ENCODE results near the gene CNTNAP2.

The CNTNAP2 gene

GRCh38 chr7:147915781-147916180 is 1799.2 kb downstream of the CNTNAP2 start:
- Histone ChIP-seq H3K4me2 (no peak overlapping the region), H3K9ac (no peak overlapping the region), H3K4me1 (ENCODE audit: low read depth, poor library complexity, severe bottlenecking) (no peaks in the 10 kb centered on the region), H3K27me3 (ENCODE audit: insufficient read depth, low read depth) (no peaks in the 10 kb centered on the region), H4K20me1 (ENCODE audit: insufficient read depth) (no peaks in the 10 kb centered on the region), H3K79me2 (ENCODE audit: insufficient read depth, low read depth) (no peaks in the 10 kb centered on the region), H3K4me3 (IDR thresholded peaks at IDR 0.05; ENCODE audit: insufficient read depth, low read depth, low read length) (no peak overlapping the region), H3K27ac (no peak overlapping the region), H3K36me3 (ENCODE audit: insufficient read depth) (no peaks in the 10 kb centered on the region), H2AFZ (ENCODE audit: low read depth) (no peak overlapping the region)
- no peak for TF ChIP-seq CTCF (conservative IDR thresholded peaks at IDR 0.05; ENCODE audit: low read depth, low read length)

GRCh38 chr7:147916573-147916972 is 1800.0 kb downstream of the CNTNAP2 start:
- no peaks in the 10 kb centered on the region for H4K20me1 ChIP-seq (ENCODE audit: insufficient read depth)
- H3K4me3 ChIP-seq (IDR thresholded peaks at IDR 0.05; ENCODE audit: insufficient read depth, low read depth, low read length): no peak overlapping the region
- no peaks in the 10 kb centered on the region for H3K79me2 ChIP-seq (ENCODE audit: insufficient read depth, low read depth)
- H3K27me3 ChIP-seq (ENCODE audit: insufficient read depth, low read depth): no peaks in the 10 kb centered on the region
- H3K4me1 ChIP-seq (ENCODE audit: low read depth, poor library complexity, severe bottlenecking): no peaks in the 10 kb centered on the region
- H3K9ac ChIP-seq: no peak overlapping the region
- H3K36me3 ChIP-seq (ENCODE audit: insufficient read depth): no peaks in the 10 kb centered on the region
- TF ChIP-seq CTCF (conservative IDR thresholded peaks at IDR 0.05; ENCODE audit: low read depth, low read length): no peak
- H2AFZ ChIP-seq (ENCODE audit: low read depth): no peak overlapping the region
- H3K4me2 ChIP-seq: no peak overlapping the region
- no peak overlapping the region for H3K27ac ChIP-seq

- H3K27ac ChIP-seq: no peak overlapping the region
- no peak for TF ChIP-seq CTCF (conservative IDR thresholded peaks at IDR 0.05; ENCODE audit: low read depth, low read length)
- no peaks in the 10 kb centered on the region for H3K27me3 ChIP-seq (ENCODE audit: insufficient read depth, low read depth)
- no peak overlapping the region for H3K4me2 ChIP-seq
- no peak overlapping the region for H3K4me3 ChIP-seq (IDR thresholded peaks at IDR 0.05; ENCODE audit: insufficient read depth, low read depth, low read length)
- no peaks in the 10 kb centered on the region for H3K36me3 ChIP-seq (ENCODE audit: insufficient read depth)
- no peaks in the 10 kb centered on the region for H4K20me1 ChIP-seq (ENCODE audit: insufficient read depth)
- H3K9ac ChIP-seq: no peak overlapping the region
- H3K79me2 ChIP-seq (ENCODE audit: insufficient read depth, low read depth): no peaks in the 10 kb centered on the region
- no peak overlapping the region for H2AFZ ChIP-seq (ENCODE audit: low read depth)
- H3K4me1 ChIP-seq (ENCODE audit: low read depth, poor library complexity, severe bottlenecking): no peaks in the 10 kb centered on the region
These were observed 1807.2 kb downstream of the CNTNAP2 start for GRCh38 chr7:147923841-147924240.

- Histone ChIP-seq H3K4me1 (ENCODE audit: low read depth, poor library complexity, severe bottlenecking) (no peaks in the 10 kb centered on the region), H3K9ac (no peak overlapping the region), H3K27me3 (ENCODE audit: insufficient read depth, low read depth) (no peaks in the 10 kb centered on the region), H3K27ac (no peak overlapping the region), H4K20me1 (ENCODE audit: insufficient read depth) (no peaks in the 10 kb centered on the region), H3K4me2 (no peak overlapping the region), H2AFZ (ENCODE audit: low read depth) (no peak overlapping the region), H3K36me3 (ENCODE audit: insufficient read depth) (no peaks in the 10 kb centered on the region), H3K4me3 (IDR thresholded peaks at IDR 0.05; ENCODE audit: insufficient read depth, low read depth, low read length) (no peak overlapping the region), H3K79me2 (ENCODE audit: insufficient read depth, low read depth) (no peaks in the 10 kb centered on the region)
- TF ChIP-seq CTCF (conservative IDR thresholded peaks at IDR 0.05; ENCODE audit: low read depth, low read length): no peak
These were observed 1820.8 kb downstream of the CNTNAP2 start for GRCh38 chr7:147937428-147937827.

All from KMS-11 (cell line).